HepG2 (cell line): ENCODE results near the gene ATAD1. TPM values are rescaled to one million over a fixed set of nuclear protein-coding genes. Genes with fewer than 3 reads are reported as not detected.

ENCODE experiments used
- ATAC-seq: fragments of 200-7000 bp; cut with Tn5 transposase; 3 replicates; pipeline ENCODE4 v1.9.1; 2020; ENCODE audit warnings: mild to moderate bottlenecking, moderate library complexity
- BruUV-seq: library from RNA; stranded (reverse); fragments of 400-500 nt; replicated peaks from 2 replicates; lab custom pipeline; 2021; lab: Mats Ljungman, UMichigan
- CTCF ChIA-PET: fragments of 300-600 bp; formaldehyde crosslinking; extraction: SDS; loops from one replicate; lab custom pipeline; 2021; ENCODE audit warnings: low total read pairs, inconsistent platforms, low intra/inter-chr PET ratio; lab: Yijun Ruan, JAX
- POLR2A ChIA-PET: fragments of 350-600 bp; sonication (Branson Sonifier 250); formaldehyde crosslinking; loops from one replicate; lab custom pipeline; 2020; ENCODE audit warnings: antibody characterized with exemption, inconsistent platforms; lab: Yijun Ruan, JAX
- DNase-seq: peaks from one replicate; pipeline ENCODE4 v3.0.0-alpha.2; 2015; ENCODE audit warnings: low spot score
- FAIRE-seq: peaks from 3 replicates; lab custom pipeline; 2011; peaks lifted over from hg19 to GRCh38; lab: Jason Lieb, UNC
- H2AFZ ChIP-seq: one replicate; pipeline ENCODE4 v1.6.1; 2011; ENCODE audit warnings: low read length, inconsistent platforms
- H3K27ac ChIP-seq: fragments of 300-600 bp; 3 replicates; pipeline ENCODE4 v1.8.0; 2011; ENCODE audit warnings: mixed run types, mild to moderate bottlenecking, mixed read lengths, low read length, inconsistent platforms; ENCODE audit not compliant: insufficient read depth; ENCODE audit errors: extremely low read length
- H3K27me3 ChIP-seq, 2 experiments: fragments of 200-600 bp in 1 of 2; 2 replicates in 1 of 2; 3 replicates in 1 of 2; pipeline versions ENCODE4 v1.6.0 to v1.8.0; 2011; ENCODE audit warnings: low read length in 2 of 2, mild to moderate bottlenecking in 2 of 2, moderate library complexity in 2 of 2, inconsistent platforms in 1 of 2; ENCODE audit not compliant: insufficient read depth in 2 of 2, control insufficient read depth in 1 of 2
- H3K36me3 ChIP-seq, 2 experiments: fragments of 200-600 bp in 1 of 2; replicated peaks in 1 of 2; 2 replicates in 1 of 2; 3 replicates in 1 of 2; pipeline versions ENCODE4 v1.5.1 to v1.8.0; 2011; ENCODE audit warnings: low read length in 2 of 2, inconsistent platforms in 1 of 2; ENCODE audit not compliant: insufficient read depth in 2 of 2, control insufficient read depth in 1 of 2
- H3K4me1 ChIP-seq: 2 replicates; pipeline ENCODE4 v1.5.1; 2012; ENCODE audit warnings: low read length, inconsistent platforms; ENCODE audit not compliant: insufficient read depth
- H3K4me2 ChIP-seq: 2 replicates; pipeline ENCODE4 v1.6.0; 2011; ENCODE audit warnings: low read depth, low read length, inconsistent platforms
- H3K4me3 ChIP-seq, 3 experiments: fragments of 200-600 bp in 1 of 3; sonication (generic), shearing (Covaris generic) in 1 of 3; replicated peaks in 1 of 3; 2 replicates each; pipeline ENCODE4 v1.5.1; 2011 to 2016; ENCODE audit warnings: low read length in 3 of 3, inconsistent platforms in 2 of 3, low read depth in 2 of 3, mild to moderate bottlenecking in 2 of 3, control low read depth in 1 of 3, mixed read lengths in 1 of 3; ENCODE audit not compliant: insufficient read depth in 1 of 3
- H3K79me2 ChIP-seq: one replicate; pipeline ENCODE4 v1.6.1; 2011; ENCODE audit warnings: low read length, inconsistent platforms; ENCODE audit not compliant: insufficient read depth
- H3K9ac ChIP-seq: 2 replicates; pipeline ENCODE4 v1.6.0; 2011; ENCODE audit warnings: mild to moderate bottlenecking, low read depth, low read length, inconsistent platforms; ENCODE audit not compliant: insufficient read depth
- H3K9me3 ChIP-seq: 2 replicates; pipeline ENCODE4 v1.5.1; 2012; ENCODE audit warnings: mild to moderate bottlenecking, low read length
- H4K20me1 ChIP-seq: 2 replicates; pipeline ENCODE4 v1.6.0; 2011; ENCODE audit warnings: inconsistent platforms, mild to moderate bottlenecking, low read length, moderate library complexity; ENCODE audit not compliant: insufficient read depth
- CBFB ChIP-seq: sonication (generic); formaldehyde crosslinking; IDR thresholded peaks from 2 replicates; pipeline ENCODE4 v1.4.0; 2020; ENCODE audit warnings: missing genetic modification reagents
- HINFP ChIP-seq: sonication (generic); formaldehyde crosslinking; IDR thresholded peaks from 2 replicates; pipeline ENCODE4 v1.4.0; 2020; ENCODE audit warnings: low read depth, mild to moderate bottlenecking, missing genetic modification reagents
- HNRNPL ChIP-seq: fragments of 200-400 bp; formaldehyde crosslinking; IDR thresholded peaks from 2 replicates; pipeline ENCODE4 v1.6.1; 2017; ENCODE audit warnings: mild to moderate bottlenecking, low read depth, low read length
- KIAA2018 ChIP-seq: sonication (generic); formaldehyde crosslinking; IDR thresholded peaks from 2 replicates; pipeline ENCODE4 v1.5.0; 2020; ENCODE audit warnings: mild to moderate bottlenecking, missing genetic modification reagents, borderline replicate concordance
- MYC ChIP-seq: sonication (generic); formaldehyde crosslinking; IDR thresholded peaks from 2 replicates; pipeline ENCODE4 v1.9.0; 2021; ENCODE audit warnings: missing genetic modification reagents, borderline replicate concordance
- PLRG1 ChIP-seq: fragments of 450-650 bp; conservative IDR thresholded peaks from 2 replicates; pipeline ENCODE4 v1.6.1; 2016
- ZFP62 ChIP-seq: sonication (generic); formaldehyde crosslinking; IDR thresholded peaks from 2 replicates; pipeline ENCODE4 v1.4.0; 2020; ENCODE audit warnings: missing genetic modification reagents
- ZNF354B ChIP-seq: sonication (generic); formaldehyde crosslinking; IDR thresholded peaks from 2 replicates; pipeline ENCODE4 v1.8.0; 2022; ENCODE audit warnings: mild to moderate bottlenecking, missing genetic modification reagents
- ZNF510 ChIP-seq: sonication (generic); formaldehyde crosslinking; IDR thresholded peaks from 2 replicates; pipeline ENCODE4 v1.4.0; 2020; ENCODE audit warnings: low read depth, mild to moderate bottlenecking, missing genetic modification reagents
- ZNF543 ChIP-seq: sonication (generic); formaldehyde crosslinking; IDR thresholded peaks from 2 replicates; pipeline ENCODE4 v1.4.0; 2020; ENCODE audit warnings: mild to moderate bottlenecking, missing genetic modification reagents
- ZNF703 ChIP-seq: sonication (generic); formaldehyde crosslinking; IDR thresholded peaks from 2 replicates; pipeline ENCODE4 v1.5.1; 2020; ENCODE audit warnings: missing genetic modification reagents, mild to moderate bottlenecking, moderate library complexity, borderline replicate concordance
- WGBS: methylation state at CpG from one replicate; pipeline ENCODE4 v1.1.6; 2017; ENCODE audit warnings: low lambda C conversion rate; 5-methylcytosine and 5-hydroxymethylcytosine counted together
- in situ Hi-C: cut with HindIII; loops from 2 replicates; pipeline ENCODE4 v1.10.0; 2017; ENCODE audit warnings: low pct_unique_long_range_greater_than_20kb; ENCODE audit not compliant: extremely low pct_ligation_motif_present
- intact Hi-C: fragments of 100-400 bp; cut with micrococcal nuclease; formaldehyde crosslinking; loops from one replicate; pipeline ENCODE4 v1.10.0; 2022; ENCODE audit not compliant: unreplicated experiment
- polyA plus RNA-seq, 8 experiments: library from polyadenylated mRNA; depleted of rRNA in 3 of 8; stranded (reverse) in 7 of 8; unstranded in 1 of 8; fragments of >200 nt; fragmentation: Illumina TruSeq in 4 of 8; extraction: Trizol in 4 of 8; gene quantifications; 2 replicates each; pipeline versions ENCODE4 v1.2.1 to v1.2.3, GENCODE V29; 2011 to 2016; ENCODE audit warnings: low read depth in 4 of 8, missing spikeins in 1 of 8, mixed read lengths in 1 of 8; ENCODE audit not compliant: insufficient read depth in 1 of 8
- total RNA-seq, 5 experiments: library from RNA; depleted of rRNA; stranded (reverse); fragments of >200 nt; fragmentation: Illumina TruSeq; extraction: Trizol; gene quantifications; 2 replicates each; pipeline ENCODE4 v1.2.3, GENCODE V29; 2016; ENCODE audit warnings: low read depth in 1 of 5

Gene ATAD1
- total and polyA plus RNA-seq, 2 of the 13 experiments (the other 11 are each of a cell fraction or from before 2014, with no cell fraction given), result 14.9 to 28.2 TPM

GRCh38 chr10:87707254-87707653 lies 110.8 kb downstream of the ATAD1 start:
- no TSS peak for BruUV-seq
- FAIRE-seq, result no peak
- no peaks in the 10 kb centered on the region for H3K79me2 ChIP-seq
- in situ Hi-C loops (no loop called here), intact Hi-C loops (no loop called here)
- H3K4me2 ChIP-seq, result no peak overlapping the region
- no peak overlapping the region for H3K27ac ChIP-seq
- WGBS, result 29% methylated on average over 4 of the region's 4 CpGs
- H4K20me1 ChIP-seq, result no peaks in the 10 kb centered on the region
- no peak overlapping the region for H3K9ac ChIP-seq
- no peak for DNase-seq
- POLR2A ChIA-PET, result no interaction called here
- H3K4me3 ChIP-seq, result no peak overlapping the region
- no peaks in the 10 kb centered on the region for H3K9me3 ChIP-seq
- no peak for ATAC-seq
- CTCF ChIA-PET, result no interaction called here
- peaks cover 11% of the 10 kb centered on the region for H3K4me1 ChIP-seq
- no peak overlapping the region for H2AFZ ChIP-seq
- peaks cover 0 to 9% of the 10 kb centered on the region in 2 experiments; a peak in 1 of 5 replicates for H3K27me3 ChIP-seq
- no peaks in the 10 kb centered on the region for H3K36me3 ChIP-seq
- TF ChIP-seq HINFP (CRISPR knock-in tag) (no peak), MYC (CRISPR knock-in tag) (no peak), ZNF543 (CRISPR knock-in tag) (no peak), CBFB (no peak), ZFP62 (CRISPR knock-in tag) (no peak), ZNF510 (CRISPR knock-in tag) (no peak), HNRNPL (no peak), KIAA2018 (no peak), ZNF703 (no peak), ZNF354B (CRISPR knock-in tag) (no peak), PLRG1 (no peak)
